H1 (cell line): ENCODE results near the gene ARHGAP10. TPM values are rescaled to one million over a fixed set of nuclear protein-coding genes. Genes with fewer than 3 reads are reported as not detected.

Experiments
- ASH2L ChIP-seq: fragments of 200-600, 300-600 bp; sonication (generic); IDR thresholded peaks from one replicate; pipeline ENCODE4 v1.7.1; 2017; ENCODE audit warnings: low read length
- JUN ChIP-seq: IDR thresholded peaks from 2 replicates; pipeline ENCODE4 v1.6.1; 2011; ENCODE audit warnings: low read depth, mild to moderate bottlenecking, improper control_type of control experiment, low read length
- TBP ChIP-seq: IDR thresholded peaks from 2 replicates; pipeline ENCODE4 v1.6.1; 2011; ENCODE audit warnings: low read depth, low read length, improper control_type of control experiment
- polyA plus RNA-seq, 7 experiments: library from polyadenylated mRNA; depleted of rRNA in 3 of 7; stranded (reverse) in 5 of 7; unstranded in 2 of 7; fragments of >200 nt in 5 of 7; fragments of 200-250 nt in 2 of 7; gene quantifications; 1 replicate in 5 of 7; 2 replicates in 1 of 7; 4 replicates in 1 of 7; pipeline versions ENCODE4 v1.2.1 to v1.2.3, GENCODE V29; 2011 to 2013; ENCODE audit warnings: missing spikeins in 2 of 7, mixed read lengths in 2 of 7
- total RNA-seq: library from RNA; stranded (reverse); fragmentation: NEBNext Ultra II Directional; extraction: Animal tissue kit (Norgen Biotek cat#: 25700); gene quantifications from 2 replicates; pipeline ENCODE4 v1.2.1, GENCODE V29; 2021

ARHGAP10 gene
- total and polyA plus RNA-seq, 2 of the 8 experiments (the other 6 are each of a cell fraction or from before 2014, with no cell fraction given), result 3.7 to 6.1 TPM

GRCh38 chr4:148118633-148119032, 386.7 kb downstream of the ARHGAP10 start (continued):
- no peak for TF ChIP-seq ASH2L
- TF ChIP-seq TBP, result no peak
- no peak for TF ChIP-seq JUN
